ENCODE data around the gene PUSL1.
"Not testable (repeated sequence)": the region's sequence is repeated elsewhere in the genome, so short reads cannot be mapped to it uniquely, and the experiment has no call there.

Gene PUSL1

DNA sequence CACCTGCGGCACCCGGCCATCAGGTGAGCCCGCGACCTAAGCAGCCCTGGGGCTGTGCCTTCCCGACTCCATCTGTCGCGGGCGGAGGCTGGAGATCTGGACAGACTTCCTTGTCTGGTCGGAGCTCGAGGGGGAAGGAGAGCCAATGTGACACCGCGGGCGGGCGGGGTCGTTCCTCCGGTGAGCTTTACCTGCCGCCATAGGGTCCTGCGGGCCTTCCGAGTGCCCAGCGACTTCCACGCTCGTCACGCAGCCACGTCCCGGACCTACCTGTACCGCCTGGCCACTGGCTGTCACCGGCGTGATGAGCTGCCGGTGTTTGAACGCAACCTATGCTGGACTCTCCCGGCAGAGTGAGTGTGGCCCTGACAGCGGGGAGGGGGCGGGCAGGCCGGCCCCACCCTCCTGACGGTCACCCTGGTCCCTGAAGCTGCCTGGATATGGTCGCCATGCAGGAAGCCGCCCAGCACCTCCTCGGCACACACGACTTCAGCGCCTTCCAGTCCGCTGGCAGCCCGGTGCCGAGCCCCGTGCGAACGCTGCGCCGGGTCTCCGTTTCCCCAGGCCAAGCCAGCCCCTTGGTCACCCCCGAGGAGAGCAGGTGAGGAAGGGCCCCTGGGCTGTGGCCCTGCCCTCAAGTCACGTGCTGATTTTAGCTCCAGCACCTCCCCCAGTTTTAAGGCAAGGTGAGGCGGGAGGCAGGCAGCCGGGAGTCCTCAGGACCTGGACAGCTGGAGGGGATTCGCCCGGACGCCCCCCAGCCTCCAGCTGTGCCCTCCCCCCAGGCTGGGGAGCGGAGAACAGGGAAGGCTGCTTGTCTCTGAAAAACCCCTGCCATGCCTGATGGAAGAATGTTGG, 1.1 kb downstream of the PUSL1 start:
- in situ Hi-C loops (cut with MboI; ENCODE audit: low sequenced_read_pairs) = no loop called here

DNA sequence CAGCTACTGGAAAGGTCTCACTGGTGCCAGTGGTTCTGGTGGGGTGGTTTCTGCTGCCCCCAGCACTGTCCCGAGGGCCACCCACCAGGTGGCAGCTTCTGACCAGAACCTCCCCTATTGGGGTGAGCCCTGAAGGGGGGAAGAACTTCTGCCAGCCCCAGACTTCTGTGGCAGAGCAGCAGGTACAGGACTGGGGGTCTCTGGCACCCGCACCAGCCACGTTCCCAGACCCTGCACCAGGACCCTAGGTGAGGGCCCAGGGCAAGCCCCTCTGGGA, 1.6 kb downstream of the PUSL1 start:
- in situ Hi-C loops (cut with MboI; ENCODE audit: low sequenced_read_pairs) = no loop called here

DNA sequence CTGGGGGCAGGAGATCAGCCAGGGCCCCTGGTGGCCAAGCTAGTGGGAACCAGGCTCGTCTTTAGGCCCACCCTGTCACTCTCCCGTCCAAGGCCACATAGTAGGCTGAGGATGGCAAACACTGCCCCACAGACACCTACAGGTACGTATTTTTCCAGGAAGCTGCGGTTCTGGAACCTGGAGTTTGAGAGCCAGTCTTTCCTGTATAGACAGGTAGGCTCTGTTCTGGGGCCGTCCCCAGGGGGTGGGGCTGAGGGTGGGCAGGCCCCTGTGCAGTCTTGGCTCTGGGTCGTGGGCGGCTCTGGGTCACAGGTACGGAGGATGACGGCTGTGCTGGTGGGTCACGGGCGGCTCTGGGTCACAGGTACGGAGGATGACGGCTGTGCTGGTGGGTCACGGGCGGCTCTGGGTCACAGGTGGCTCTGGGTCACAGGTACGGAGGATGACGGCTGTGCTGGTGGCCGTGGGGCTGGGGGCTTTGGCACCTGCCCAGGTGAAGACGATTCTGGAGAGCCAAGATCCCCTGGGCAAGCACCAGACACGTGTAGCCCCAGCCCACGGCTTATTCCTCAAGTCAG, 2.2 kb downstream of the PUSL1 start:
- in situ Hi-C loops (cut with MboI; ENCODE audit: low sequenced_read_pairs) = no loop called here

DNA sequence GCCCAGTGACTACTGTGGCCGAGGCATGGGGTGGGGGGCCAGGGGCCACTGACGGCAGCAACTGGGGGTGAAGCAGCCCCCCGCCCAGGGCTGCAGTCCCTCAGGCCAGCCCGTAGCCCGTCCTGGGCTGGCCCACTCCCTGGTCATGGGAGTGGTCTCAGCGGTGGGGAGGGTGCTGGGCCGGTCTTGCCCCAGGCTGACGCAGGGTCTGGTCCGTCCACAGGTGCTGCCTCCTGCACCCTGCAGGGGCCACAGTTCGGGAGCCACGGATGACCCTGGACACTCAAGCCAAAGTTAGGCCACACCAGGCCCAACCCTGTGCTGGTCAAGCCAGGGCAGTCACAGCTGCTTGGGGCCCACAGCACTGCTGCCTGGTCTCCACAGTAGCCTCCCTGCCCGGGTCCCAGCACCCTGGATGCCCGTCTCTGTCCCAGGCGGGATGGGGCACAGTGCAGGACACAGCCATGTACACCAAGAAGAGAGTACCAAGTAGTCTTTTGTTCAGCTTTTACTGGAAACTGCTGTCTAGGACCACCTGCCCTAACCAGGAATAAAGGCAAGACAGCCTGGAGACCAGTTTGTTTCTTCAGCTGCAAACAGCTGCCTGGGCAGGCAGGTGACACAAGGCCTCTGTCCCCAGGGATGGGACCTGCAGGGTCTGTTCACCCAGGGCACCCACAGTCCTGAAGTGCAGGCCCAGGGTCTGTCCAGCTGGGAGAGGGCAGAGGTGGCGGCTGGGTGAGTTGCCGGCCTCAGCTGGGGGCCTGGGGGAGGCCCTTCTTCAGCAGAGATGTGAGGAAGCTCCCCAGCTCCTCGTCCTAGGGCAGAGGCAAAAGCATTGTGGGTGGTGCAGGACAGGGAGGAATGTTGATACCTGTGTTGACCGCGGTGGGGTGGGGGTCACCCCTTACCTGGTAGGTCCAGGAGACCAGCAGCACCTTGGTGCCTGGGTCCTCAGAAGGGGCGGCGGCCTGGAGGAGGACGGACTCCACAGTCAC, 3.0 kb downstream of the PUSL1 start:
- in situ Hi-C loops (cut with MboI; ENCODE audit: low sequenced_read_pairs) = no loop called here

DNA sequence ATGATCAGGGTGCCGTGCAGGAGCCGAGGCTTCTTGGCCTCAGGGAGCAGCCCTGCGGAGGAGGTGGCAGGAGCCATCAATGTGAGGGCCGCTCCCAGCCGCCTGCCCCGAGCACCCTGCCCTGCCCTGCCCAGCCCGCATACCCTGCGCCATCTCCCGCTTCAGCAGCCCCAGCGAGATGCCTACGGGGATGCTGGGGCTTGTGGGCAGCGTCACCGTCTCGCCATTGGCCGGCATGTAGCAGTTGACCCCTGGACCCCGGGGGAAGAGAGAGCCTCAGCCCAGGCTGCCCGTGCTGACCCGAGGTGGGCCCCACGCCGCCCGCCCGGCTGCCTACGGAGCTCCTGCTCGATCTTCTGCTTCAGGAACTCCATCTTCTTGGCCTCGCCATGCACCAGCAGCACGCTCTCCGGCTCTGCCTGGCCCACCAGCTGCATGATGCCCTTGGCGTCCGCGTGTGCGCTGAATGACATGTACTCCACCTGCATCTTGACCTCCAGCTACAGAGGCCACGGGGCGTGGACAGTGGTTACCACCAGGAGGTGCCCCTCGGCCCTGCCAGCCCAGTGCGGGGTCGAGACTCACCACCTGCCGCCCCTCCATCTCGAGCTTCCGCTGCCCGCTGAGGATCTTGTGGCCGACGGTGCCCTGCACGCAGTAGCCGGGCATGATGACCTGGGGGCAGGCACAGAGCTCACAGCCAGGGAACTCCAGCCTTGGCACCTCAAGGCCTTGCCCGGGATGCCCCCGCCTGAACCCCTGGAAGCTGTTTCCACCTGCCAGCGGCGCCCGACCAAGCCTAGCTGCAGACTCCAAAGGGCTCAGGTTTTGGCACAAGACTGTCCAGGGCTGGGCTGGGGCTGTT, 4.3 kb downstream of the PUSL1 start:
- in situ Hi-C loops (cut with MboI; ENCODE audit: low sequenced_read_pairs) = no loop called here

DNA sequence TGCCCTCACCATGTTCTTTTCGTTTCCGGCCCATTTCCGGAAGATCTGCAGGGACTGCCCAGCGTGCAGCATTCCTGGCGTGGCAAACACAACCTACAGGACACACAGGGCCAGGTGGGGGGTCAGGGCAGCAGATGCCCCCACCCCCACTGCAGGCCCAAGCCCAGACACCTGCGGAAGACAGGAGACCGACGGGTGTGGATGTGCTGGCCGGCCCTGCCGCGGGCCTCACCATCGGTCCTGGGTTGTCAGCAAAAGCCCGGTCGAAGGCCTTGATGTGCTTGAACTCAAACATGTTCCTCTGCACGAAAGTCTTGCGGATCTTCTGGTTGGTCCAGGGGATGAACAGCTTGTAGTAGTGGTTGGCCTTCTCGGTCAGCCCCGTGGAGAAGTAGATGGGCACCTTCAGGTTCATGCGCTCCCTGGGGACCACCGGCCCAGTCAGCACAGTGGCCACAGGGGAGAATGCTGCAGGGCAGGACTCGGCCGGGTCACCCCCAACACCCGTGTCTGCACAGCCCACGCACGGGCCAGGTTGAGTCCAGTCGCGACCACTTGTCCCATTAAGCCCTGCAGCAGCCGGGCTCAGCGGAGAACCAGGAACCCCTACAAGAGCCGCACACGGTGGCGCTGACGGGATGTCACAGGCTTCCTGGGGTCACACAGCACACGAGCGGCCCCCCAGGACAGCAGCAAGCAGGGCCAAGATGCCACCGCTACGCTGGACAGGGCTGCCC, 5.3 kb downstream of the PUSL1 start:
- in situ Hi-C loops (cut with MboI; ENCODE audit: low sequenced_read_pairs) = no loop called here

DNA sequence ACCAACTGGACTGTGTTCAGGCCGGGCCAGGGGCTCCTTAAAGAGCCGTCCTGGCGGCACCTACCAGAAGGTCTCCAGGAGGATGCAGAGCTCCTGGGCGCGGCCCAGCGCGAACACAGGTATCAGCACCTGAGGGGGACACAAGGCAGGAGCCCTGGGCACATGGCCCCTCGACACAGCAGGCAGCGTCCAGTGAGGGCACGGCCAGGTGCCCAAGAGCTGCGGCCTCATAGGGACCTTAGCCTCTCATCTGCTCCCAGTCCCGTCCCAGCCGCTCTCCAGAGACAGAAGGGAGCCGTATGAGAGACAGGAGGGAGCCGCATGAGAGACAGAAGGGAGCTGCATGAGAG, 5.8 kb downstream of the PUSL1 start:
- in situ Hi-C loops (cut with MboI; ENCODE audit: low sequenced_read_pairs) = no loop called here

DNA sequence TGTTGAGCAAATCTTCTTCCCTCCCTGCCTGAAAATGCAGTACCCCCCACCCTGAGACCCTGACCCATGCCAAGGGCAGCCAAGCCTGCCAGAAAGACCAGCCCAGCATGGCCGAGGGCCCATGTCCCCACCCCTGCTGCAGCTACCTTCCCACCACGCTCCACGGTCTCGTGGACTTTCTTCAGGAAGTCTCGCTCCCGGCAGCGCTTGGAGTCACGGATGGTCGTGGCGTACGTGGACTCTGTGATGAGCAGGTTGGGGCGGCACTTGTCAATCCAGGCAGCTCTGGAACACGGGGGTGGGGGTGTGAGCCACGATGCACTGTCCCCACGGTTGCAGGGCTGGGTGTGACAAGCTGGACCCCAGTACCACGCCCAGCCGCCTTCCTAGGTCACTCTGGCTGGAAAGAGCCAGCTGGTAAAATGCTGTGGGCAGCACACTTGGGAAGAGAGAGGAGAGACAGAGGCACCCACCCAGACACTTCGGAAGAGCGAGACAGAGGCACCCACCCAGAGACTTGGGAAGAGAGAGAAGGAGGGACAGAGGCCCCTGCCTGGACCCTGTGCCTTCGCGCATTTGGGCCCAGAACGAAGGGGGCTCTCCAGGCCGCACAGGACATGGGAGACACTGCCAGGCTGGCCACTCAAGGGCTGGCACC, 6.4 kb downstream of the PUSL1 start:
- in situ Hi-C loops (cut with MboI; ENCODE audit: low sequenced_read_pairs) = no loop called here

DNA sequence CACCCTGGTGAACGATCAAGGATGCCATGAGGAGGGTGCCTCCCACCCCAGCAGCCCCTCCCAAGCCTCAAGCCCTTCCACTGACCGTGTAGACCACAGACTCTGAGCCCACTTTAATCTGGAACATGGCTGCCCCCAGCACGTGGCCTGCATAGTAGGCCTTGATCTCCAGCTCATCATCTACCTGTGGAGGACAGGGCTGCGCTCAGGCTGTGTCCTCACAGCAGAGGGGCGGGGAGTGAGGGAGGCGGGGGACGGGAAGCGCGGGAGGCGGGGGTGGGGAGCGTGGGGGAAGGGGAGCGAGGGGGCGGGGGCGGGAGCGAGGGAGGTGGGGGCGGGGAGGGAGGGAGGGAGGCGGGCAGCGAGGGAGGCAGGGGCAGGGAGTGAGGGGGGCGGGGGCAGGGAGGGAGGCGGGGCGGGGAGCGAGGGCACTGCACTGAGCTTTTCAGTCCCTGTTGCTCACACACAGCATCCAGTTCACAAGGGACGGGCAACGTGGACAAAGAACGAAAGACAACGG, 7.1 kb downstream of the PUSL1 start:
- in situ Hi-C loops (cut with MboI; ENCODE audit: low sequenced_read_pairs) = no loop called here

DNA sequence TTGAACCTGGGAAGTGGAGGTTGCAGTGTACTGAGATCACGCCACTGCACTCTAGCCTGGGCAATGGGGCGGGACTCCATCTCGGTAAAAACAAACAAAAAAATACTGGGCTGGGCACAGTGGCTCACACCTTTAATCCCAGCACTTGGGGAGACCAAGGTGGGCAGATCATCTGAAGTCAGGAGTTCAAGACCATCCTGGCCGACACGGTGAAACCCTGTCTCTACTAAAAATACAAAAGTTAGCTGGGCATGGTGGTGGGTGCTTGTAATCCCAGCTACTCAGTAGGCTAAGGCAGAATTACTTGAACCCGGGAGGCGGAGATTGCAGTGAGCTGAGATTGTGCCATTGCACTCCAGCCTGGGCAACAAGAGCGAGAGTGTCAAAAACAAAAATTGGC, 7.8 kb downstream of the PUSL1 start:
- in situ Hi-C loops (cut with MboI; ENCODE audit: low sequenced_read_pairs) = not testable (repeated sequence)

DNA sequence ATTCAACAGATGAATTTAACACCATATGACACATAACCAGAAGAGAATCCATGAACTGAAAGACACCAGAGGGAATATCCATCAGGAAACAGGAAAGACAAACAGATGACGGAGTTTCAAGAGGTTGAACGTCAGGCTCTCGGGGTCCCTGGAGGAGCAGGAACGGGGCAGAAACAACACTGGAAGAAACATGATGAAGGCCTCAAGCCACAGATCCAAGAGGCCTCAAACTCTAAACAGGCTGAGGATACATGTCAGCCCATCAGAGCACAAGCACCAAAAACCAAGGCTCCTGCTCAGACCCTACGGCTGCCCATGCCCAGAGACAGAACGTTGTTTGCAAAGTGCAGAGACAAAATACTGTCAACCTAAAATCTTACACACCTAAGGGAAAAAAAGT, 9.0 kb downstream of the PUSL1 start:
- in situ Hi-C loops (cut with MboI; ENCODE audit: low sequenced_read_pairs) = no loop called here

DNA sequence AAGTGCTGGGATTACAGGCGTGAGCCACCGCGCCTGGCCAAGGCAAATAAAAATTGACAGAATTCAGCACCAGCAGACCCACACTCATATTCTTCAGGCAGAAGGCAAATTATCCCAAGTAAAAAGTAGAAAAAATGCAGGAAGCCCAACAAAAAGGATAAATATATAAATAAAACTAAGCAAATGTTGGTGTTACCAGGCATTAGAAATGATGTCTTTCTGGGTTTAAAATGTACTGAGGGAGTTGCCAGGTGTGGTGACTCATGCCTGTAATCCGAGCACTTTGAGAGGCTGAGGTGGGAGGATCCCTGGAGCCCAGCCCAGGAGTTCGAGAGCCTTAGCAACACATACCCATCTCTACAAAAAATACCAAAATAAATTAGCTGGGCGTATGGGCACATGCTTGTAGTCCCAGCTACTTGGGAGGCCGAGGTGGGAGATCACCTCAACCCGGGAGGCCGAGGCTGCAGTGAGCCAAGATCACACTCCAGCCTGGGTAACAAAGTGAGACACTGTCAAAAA, 9.8 kb downstream of the PUSL1 start:
- in situ Hi-C loops (cut with MboI; ENCODE audit: low sequenced_read_pairs) = no loop called here

DNA sequence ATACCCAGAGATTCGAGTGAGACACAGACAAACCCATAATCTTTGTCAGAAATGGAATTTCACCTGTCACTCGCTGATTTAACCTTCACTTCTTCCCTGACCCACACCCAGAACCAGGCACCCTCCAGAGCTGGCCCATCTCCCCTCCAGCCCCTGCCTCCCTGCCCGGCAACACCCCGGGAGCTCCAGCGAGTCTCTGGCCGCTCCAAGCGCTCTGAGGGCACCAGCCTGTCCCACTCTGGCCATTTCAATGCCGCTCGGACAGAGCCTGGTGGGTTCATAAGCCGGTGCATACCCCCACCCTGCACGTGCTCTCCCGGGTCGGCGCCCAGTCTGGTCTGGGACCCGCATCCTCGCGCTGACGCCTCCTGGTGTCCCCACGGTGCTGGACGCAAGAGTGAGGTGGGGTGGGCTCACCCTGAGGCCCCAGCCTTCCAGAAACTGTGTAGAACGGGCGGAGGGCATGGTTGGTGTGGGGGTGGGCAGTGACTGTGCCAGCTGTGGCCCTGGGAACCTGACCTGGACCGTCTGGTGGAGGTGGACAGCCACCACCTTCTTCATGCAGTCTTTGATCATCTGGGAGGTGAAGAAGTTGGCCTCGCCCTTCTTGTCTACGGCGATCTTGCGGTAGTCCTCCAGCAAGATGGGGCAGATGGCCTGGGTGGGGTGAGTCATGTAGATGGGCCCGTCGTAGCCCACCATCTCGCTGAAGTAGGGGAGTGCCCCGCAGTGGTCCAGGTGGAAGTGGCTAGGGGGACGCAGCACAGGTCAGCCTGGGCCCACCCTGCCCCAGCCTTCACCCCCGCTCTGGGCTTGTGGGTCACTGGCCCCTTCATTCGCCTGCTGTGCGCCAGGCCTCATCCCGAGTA, 10.6 kb downstream of the PUSL1 start:
- in situ Hi-C loops (cut with MboI; ENCODE audit: low sequenced_read_pairs) = no loop called here

DNA sequence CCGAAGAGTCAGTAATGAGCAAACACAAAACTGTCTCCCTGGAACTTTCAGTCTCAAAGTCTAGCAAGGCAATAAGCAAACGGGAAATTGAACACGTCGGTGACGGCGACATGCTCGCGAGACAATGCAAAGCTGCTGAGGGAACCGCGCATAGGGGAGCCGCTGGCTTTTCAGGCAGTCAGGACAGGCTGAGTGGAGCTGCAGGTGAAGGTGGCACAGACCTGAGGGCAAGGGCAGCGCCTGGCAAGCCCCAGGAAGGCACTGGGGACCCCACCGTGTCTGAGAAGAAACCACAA, 11.2 kb downstream of the PUSL1 start:
- in situ Hi-C loops (cut with MboI; ENCODE audit: low sequenced_read_pairs) = no loop called here

DNA sequence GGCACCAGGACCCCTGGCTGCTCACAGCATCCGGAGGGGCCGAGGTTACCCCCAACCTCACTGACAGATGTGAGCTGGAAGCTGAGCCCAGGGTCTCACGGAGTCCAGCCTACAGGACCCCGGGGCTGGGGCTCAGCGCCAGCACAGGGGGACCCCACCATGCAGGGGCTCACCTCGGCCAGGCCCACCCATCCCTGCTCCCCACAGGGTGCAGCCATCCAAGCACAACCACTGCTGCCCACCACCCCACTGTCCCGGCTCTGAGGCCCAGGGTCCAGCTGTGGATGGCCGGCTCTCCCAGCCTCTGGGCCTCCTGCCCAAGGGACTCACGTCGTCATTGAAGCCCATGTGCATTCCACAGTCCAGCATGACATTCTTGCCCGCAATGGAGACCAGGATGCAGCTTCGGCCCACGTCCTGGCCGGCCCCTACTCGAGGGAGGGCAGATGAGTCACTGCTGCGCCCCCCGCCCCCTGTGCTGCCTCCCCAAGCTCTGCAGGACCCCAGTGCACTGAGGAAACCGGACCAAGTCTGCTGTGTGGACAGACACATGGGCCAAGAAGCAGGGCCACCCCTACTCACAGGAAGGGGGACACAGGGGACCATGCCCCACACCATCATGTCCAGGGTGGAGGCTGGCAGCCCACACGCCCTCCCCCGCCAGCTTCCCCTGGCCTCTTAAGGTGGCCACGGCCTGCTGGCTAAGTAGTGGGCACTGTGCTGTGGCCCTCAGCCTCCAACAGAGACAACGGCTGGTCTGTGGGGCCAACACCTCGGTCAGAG, 12.5 kb downstream of the PUSL1 start:
- in situ Hi-C loops (cut with MboI; ENCODE audit: low sequenced_read_pairs) = no loop called here

DNA sequence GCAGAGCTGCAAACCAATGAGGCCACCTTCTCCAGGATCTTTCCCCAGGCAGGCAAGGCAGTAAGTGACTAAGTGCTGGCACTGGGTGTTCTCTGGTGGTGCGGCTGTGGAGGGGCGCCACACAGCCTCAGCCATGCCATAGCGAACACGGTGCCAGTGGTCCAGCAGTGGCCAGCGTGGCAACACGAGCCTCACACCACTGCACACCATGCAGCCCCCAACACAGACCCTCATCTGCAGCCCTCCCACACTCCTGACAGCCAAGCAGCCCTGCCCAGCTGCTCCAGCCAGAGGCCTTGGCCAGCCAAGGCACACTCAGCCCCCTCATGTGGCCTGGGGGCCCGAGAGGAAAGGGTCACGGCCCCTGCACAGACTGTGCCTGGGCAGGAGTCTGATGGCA, 13.1 kb downstream of the PUSL1 start:
- in situ Hi-C loops (cut with MboI; ENCODE audit: low sequenced_read_pairs) = no loop called here

DNA sequence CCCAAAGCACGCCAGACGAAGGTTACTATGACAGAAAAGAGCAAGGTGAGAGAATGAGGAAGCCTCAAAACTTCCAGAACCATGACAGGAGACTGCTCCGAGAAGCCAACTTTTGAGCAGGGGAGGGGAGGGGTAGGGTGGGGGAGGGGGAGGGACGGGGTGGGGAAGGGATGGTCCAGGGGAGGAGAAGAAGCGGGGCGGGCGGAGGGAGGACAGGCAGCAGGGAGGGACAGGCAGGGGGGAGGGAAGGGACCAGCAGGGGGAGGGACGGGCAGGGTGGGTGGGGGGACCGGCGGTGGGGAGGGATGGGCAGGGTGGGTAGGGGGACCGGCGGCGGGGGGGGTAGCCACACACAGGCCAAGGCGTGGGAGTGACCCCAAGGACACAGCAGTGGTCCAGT, 14.0 kb downstream of the PUSL1 start:
- in situ Hi-C loops (cut with MboI; ENCODE audit: low sequenced_read_pairs) = no loop called here

DNA sequence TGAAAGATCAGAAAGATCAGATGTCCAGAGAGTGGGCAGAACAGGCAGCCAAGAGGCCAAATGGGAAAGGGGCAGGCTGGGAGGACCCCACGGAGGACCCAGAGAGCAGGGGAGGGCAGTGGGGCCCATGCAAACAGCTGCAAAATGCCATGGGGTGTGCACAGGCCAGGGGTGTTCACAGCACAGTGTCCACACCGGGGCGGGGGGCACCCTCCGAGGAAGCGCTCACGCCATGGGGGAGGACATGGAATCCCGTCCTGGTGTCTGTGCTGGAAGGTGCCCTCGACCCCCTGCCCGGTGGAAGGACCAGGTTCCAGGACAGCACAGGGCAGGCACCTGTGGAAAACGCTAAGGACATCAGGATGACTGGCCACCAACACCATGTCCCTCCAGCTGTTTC, 14.6 kb downstream of the PUSL1 start:
- in situ Hi-C loops (cut with MboI; ENCODE audit: low sequenced_read_pairs) = no loop called here
